H1 (cell line): ENCODE measurements around the gene DPF3.

Experiments
- CHD2 ChIP-seq: IDR thresholded peaks from 2 replicates; pipeline ENCODE4 v1.6.1; 2012; ENCODE audit warnings: low read length, improper control_type of control experiment
- SRF ChIP-seq: IDR thresholded peaks from 2 replicates; pipeline ENCODE4 v1.6.1; 2011; ENCODE audit warnings: mild to moderate bottlenecking, low read depth, low read length, moderate library complexity
- TCF12 ChIP-seq: IDR thresholded peaks from 2 replicates; pipeline ENCODE4 v1.6.1; 2011; ENCODE audit warnings: low read depth, mild to moderate bottlenecking, low read length
- TF ChIP-seq, protein P1 (sequence below), 3 experiments: IDR thresholded peaks; 1 replicate in 2 of 3; 2 replicates in 1 of 3; pipeline versions ENCODE4 v1.5.1 to v1.6.1; 2011; ENCODE audit warnings: low read length in 3 of 3, mild to moderate bottlenecking in 3 of 3, inconsistent platforms in 2 of 3, low read depth in 1 of 3, moderate library complexity in 1 of 3; ENCODE audit not compliant: insufficient read depth in 1 of 3; ENCODE audit errors: control extremely low read depth in 1 of 3

DNA sequence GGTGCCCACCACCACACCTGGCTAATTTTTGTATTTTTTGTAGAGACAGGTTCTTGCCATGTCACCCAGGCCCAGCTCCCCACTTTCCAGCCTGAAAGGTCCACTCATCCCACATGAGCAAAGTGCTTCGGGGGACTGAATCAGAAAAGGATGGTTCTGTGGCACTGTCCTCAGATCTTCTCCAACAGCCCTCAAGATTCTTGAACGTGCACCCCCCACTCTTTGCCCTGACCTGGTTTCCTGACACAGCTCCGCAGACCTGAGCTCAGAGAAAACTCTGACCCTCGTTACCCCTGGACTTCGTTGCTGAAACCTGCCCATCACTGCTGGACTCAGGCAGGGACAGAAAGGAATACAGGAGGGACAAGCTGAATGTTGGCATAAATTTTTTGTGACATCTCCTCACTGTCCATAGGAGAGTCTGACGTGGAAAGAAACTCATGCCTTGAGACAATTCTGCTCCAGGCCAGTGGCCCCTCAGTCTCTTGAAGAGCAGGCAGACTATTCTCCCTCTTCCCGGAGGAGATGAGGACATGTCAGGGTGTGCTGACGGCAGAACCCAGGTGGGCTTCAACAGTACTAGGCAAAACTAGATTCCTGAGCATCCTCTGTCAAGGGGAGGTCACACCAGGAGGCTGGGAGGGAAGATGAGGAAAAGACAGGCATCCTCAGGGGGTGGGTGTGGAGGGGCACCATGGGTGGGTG is 149.3 kb downstream of the DPF3 start:
- TF ChIP-seq, protein P1, sequence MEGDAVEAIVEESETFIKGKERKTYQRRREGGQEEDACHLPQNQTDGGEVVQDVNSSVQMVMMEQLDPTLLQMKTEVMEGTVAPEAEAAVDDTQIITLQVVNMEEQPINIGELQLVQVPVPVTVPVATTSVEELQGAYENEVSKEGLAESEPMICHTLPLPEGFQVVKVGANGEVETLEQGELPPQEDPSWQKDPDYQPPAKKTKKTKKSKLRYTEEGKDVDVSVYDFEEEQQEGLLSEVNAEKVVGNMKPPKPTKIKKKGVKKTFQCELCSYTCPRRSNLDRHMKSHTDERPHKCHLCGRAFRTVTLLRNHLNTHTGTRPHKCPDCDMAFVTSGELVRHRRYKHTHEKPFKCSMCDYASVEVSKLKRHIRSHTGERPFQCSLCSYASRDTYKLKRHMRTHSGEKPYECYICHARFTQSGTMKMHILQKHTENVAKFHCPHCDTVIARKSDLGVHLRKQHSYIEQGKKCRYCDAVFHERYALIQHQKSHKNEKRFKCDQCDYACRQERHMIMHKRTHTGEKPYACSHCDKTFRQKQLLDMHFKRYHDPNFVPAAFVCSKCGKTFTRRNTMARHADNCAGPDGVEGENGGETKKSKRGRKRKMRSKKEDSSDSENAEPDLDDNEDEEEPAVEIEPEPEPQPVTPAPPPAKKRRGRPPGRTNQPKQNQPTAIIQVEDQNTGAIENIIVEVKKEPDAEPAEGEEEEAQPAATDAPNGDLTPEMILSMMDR (IDR thresholded peaks at IDR 0.05; ENCODE audit: control extremely low read depth in 1 of 3, insufficient read depth in 1 of 3, low read depth in 1 of 3, low read length in 3 of 3) = no peak
- TF ChIP-seq SRF = no peak
- no peak for TF ChIP-seq CHD2
- no peak for TF ChIP-seq TCF12
